ENCODE measurements around the gene PKP3.

GRCh38 chr11:429391-429790 is 35.4 kb downstream of the PKP3 start:
- TF ChIP-seq POLR2A (IDR thresholded peaks at IDR 0.05) (no peak), CTCF (IDR thresholded peaks at IDR 0.05) (no peak)

All from vagina (tissue), 2 donors.